Trophoblast cell (in vitro differentiated cells and primary cell): ENCODE results near the gene SYT5.

Source experiments
- DNase-seq, 2 donors: peaks; one replicate each; pipeline ENCODE4 v3.0.0-alpha.2; 2016
- H2AFZ ChIP-seq: 2 replicates; pipeline ENCODE4 v1.6.1; 2013; ENCODE audit warnings: low read length, moderate library complexity, mild to moderate bottlenecking; ENCODE audit not compliant: insufficient read depth, poor library complexity
- H2AK5ac ChIP-seq: 2 replicates; pipeline ENCODE4 v1.6.1; 2013; ENCODE audit warnings: mild to moderate bottlenecking, low read length
- H2BK120ac ChIP-seq: 2 replicates; pipeline ENCODE4 v1.6.1; 2013; ENCODE audit warnings: low read length, mild to moderate bottlenecking, moderate library complexity; ENCODE audit not compliant: insufficient read depth, poor library complexity
- H2BK12ac ChIP-seq: 2 replicates; pipeline ENCODE4 v1.6.1; 2013; ENCODE audit warnings: mild to moderate bottlenecking, low read length, moderate library complexity
- H2BK5ac ChIP-seq: 2 replicates; pipeline ENCODE4 v1.6.1; 2013; ENCODE audit warnings: low read length, low read depth, moderate library complexity, mild to moderate bottlenecking; ENCODE audit not compliant: poor library complexity
- H3K14ac ChIP-seq: 2 replicates; pipeline ENCODE4 v1.6.1; 2013; ENCODE audit warnings: mild to moderate bottlenecking, low read length
- H3K18ac ChIP-seq: 2 replicates; pipeline ENCODE4 v1.6.1; 2013; ENCODE audit warnings: mild to moderate bottlenecking, low read length
- H3K23ac ChIP-seq: 2 replicates; pipeline ENCODE4 v1.6.1; 2013; ENCODE audit warnings: low read length
- H3K27ac ChIP-seq: 2 replicates; pipeline ENCODE4 v1.5.1; 2013; ENCODE audit warnings: low read depth, mild to moderate bottlenecking, inconsistent platforms, low read length, moderate library complexity
- H3K27me3 ChIP-seq: 2 replicates; pipeline ENCODE4 v1.6.1; 2013; ENCODE audit warnings: inconsistent platforms, mild to moderate bottlenecking, low read length, moderate library complexity; ENCODE audit not compliant: insufficient read depth
- H3K36me3 ChIP-seq, 2 experiments: 1 replicate in 1 of 2; 2 replicates in 1 of 2; pipeline ENCODE4 v1.6.1; 2013; ENCODE audit warnings: low read length in 2 of 2, mild to moderate bottlenecking in 2 of 2, moderate library complexity in 1 of 2; ENCODE audit not compliant: insufficient read depth in 2 of 2, control insufficient read depth in 1 of 2
- H3K4ac ChIP-seq: 2 replicates; pipeline ENCODE4 v1.6.1; 2013; ENCODE audit warnings: low read depth, mild to moderate bottlenecking, low read length, moderate library complexity
- H3K4me1 ChIP-seq, 2 experiments: 1 replicate in 1 of 2; 2 replicates in 1 of 2; pipeline ENCODE4 v1.6.1; 2013; ENCODE audit warnings: low read length in 2 of 2, mild to moderate bottlenecking in 2 of 2, moderate library complexity in 1 of 2; ENCODE audit not compliant: insufficient read depth in 2 of 2, control insufficient read depth in 1 of 2
- H3K4me2 ChIP-seq: 2 replicates; pipeline ENCODE4 v1.6.1; 2013; ENCODE audit warnings: inconsistent platforms, mild to moderate bottlenecking, low read length, moderate library complexity
- H3K4me3 ChIP-seq: 2 replicates; pipeline ENCODE4 v1.5.1; 2013; ENCODE audit warnings: mild to moderate bottlenecking, low read depth, low read length, inconsistent platforms
- H3K79me1 ChIP-seq: one replicate; pipeline ENCODE4 v1.6.1; 2013; ENCODE audit warnings: low read length
- H3K79me2 ChIP-seq: 2 replicates; pipeline ENCODE4 v1.6.1; 2013; ENCODE audit warnings: low read length, mild to moderate bottlenecking; ENCODE audit not compliant: control insufficient read depth, insufficient read depth, poor library complexity
- H3K9ac ChIP-seq: 2 replicates; pipeline ENCODE4 v1.6.1; 2013; ENCODE audit warnings: mild to moderate bottlenecking, low read length
- H3K9me3 ChIP-seq: 2 replicates; pipeline ENCODE4 v1.6.1; 2013; ENCODE audit warnings: low read depth, mild to moderate bottlenecking, control low read depth, inconsistent platforms, low read length; ENCODE audit not compliant: insufficient read depth
- H4K12ac ChIP-seq: 2 replicates; pipeline ENCODE4 v1.6.1; 2013; ENCODE audit warnings: low read depth, mild to moderate bottlenecking, low read length, moderate library complexity
- H4K8ac ChIP-seq: 2 replicates; pipeline ENCODE4 v1.6.1; 2013; ENCODE audit warnings: low read depth, mild to moderate bottlenecking, low read length, moderate library complexity
- H4K91ac ChIP-seq: one replicate; pipeline ENCODE4 v1.6.1; 2013; ENCODE audit warnings: low read depth, mild to moderate bottlenecking, low read length, moderate library complexity
- WGBS: extraction: QIAGEN DNeasy Blood & Tissue Kit; methylation state at CpG from one replicate; pipeline ENCODE4 v1.1.7; 2013; ENCODE audit warnings: missing lambda C conversion rate; ENCODE audit not compliant: insufficient read length, insufficient coverage; ENCODE audit errors: extremely low coverage; 5-methylcytosine and 5-hydroxymethylcytosine counted together

SYT5 gene

GRCh38 chr19:55174425-55175116, 5.5 kb downstream of the SYT5 start:
- no peak overlapping the region for H2AFZ ChIP-seq
- H3K27ac ChIP-seq, result no peak overlapping the region
- no CpG with 5 or more reads among the region's 21 CpGs for WGBS
- H3K36me3 ChIP-seq, result no peaks in the 10 kb centered on the region
- H3K79me1 ChIP-seq, result no peaks in the 10 kb centered on the region
- no peak overlapping the region for H3K14ac ChIP-seq
- no peak overlapping the region for H3K4me2 ChIP-seq
- peaks cover 20% of the 10 kb centered on the region for H3K9me3 ChIP-seq
- H3K9ac ChIP-seq, result no peak overlapping the region
- H3K4me3 ChIP-seq, result no peak overlapping the region
- DNase-seq, result no peak
- H3K23ac ChIP-seq, result no peak overlapping the region
- H3K4ac ChIP-seq, result no peak overlapping the region
- no peak overlapping the region for H4K12ac ChIP-seq
- H4K8ac ChIP-seq, result no peak overlapping the region
- no peak overlapping the region for H2AK5ac ChIP-seq
- peaks cover 0 to 13% of the 10 kb centered on the region in 2 experiments for H3K4me1 ChIP-seq
- H3K27me3 ChIP-seq, result peaks cover 22% of the 10 kb centered on the region
- no peak overlapping the region for H4K91ac ChIP-seq
- H2BK5ac ChIP-seq, result no peak overlapping the region
- no peaks in the 10 kb centered on the region for H3K79me2 ChIP-seq
- H3K18ac ChIP-seq, result no peak overlapping the region
- H2BK12ac ChIP-seq, result no peak overlapping the region
- no peak overlapping the region for H2BK120ac ChIP-seq

- no peak overlapping the region for H2AK5ac ChIP-seq
- H3K18ac ChIP-seq, result no peak overlapping the region
- no peak overlapping the region for H3K27ac ChIP-seq
- no peaks in the 10 kb centered on the region for H3K36me3 ChIP-seq
- no peak overlapping the region for H2AFZ ChIP-seq
- no peak overlapping the region for H2BK12ac ChIP-seq
- H3K9me3 ChIP-seq, result peaks cover 20% of the 10 kb centered on the region
- no peak overlapping the region for H3K23ac ChIP-seq
- H2BK120ac ChIP-seq, result no peak overlapping the region
- H3K4me3 ChIP-seq, result peak overlapping the region; percentile 51
- H2BK5ac ChIP-seq, result no peak overlapping the region
- peaks cover 19% of the 10 kb centered on the region for H3K27me3 ChIP-seq
- no peak overlapping the region for H3K4ac ChIP-seq
- no peaks in the 10 kb centered on the region for H3K79me1 ChIP-seq
- WGBS, result no CpG with 5 or more reads among the region's 37 CpGs
- H4K12ac ChIP-seq, result no peak overlapping the region
- H3K14ac ChIP-seq, result no peak overlapping the region
- H4K8ac ChIP-seq, result no peak overlapping the region
- peak overlapping the region; percentile 70 for H3K4me2 ChIP-seq
- H3K4me1 ChIP-seq, result peaks cover 0 to 7% of the 10 kb centered on the region in 2 experiments
- H3K79me2 ChIP-seq, result no peaks in the 10 kb centered on the region
- DNase-seq, result peak in 1 of 2 donors; percentile 27
- no peak overlapping the region for H4K91ac ChIP-seq
- no peak overlapping the region for H3K9ac ChIP-seq
These were observed 6.2 kb downstream of the SYT5 start for GRCh38 chr19:55173714-55174409.

- DNase-seq, result no peak
- Histone ChIP-seq H3K4me3 (peak overlapping the region; percentile 51), H4K91ac (no peak overlapping the region), H3K36me3 (no peaks in the 10 kb centered on the region), H3K4me2 (peak overlapping the region; percentile 70), H3K4me1 (peaks cover 0 to 7% of the 10 kb centered on the region in 2 experiments), H3K14ac (no peak overlapping the region), H2BK5ac (no peak overlapping the region), H3K79me2 (no peaks in the 10 kb centered on the region), H3K4ac (no peak overlapping the region), H3K27ac (no peak overlapping the region), H2BK12ac (no peak overlapping the region), H3K9me3 (peaks cover 20% of the 10 kb centered on the region), H2BK120ac (no peak overlapping the region), H2AFZ (no peak overlapping the region), H4K12ac (no peak overlapping the region), H3K18ac (no peak overlapping the region), H3K23ac (no peak overlapping the region), H3K9ac (no peak overlapping the region), H3K79me1 (no peaks in the 10 kb centered on the region), H2AK5ac (no peak overlapping the region), H3K27me3 (peaks cover 19% of the 10 kb centered on the region), H4K8ac (no peak overlapping the region)
- WGBS, result no CpG with 5 or more reads among the region's 32 CpGs
These were observed 6.8 kb downstream of the SYT5 start for GRCh38 chr19:55173186-55173713.

DNA sequence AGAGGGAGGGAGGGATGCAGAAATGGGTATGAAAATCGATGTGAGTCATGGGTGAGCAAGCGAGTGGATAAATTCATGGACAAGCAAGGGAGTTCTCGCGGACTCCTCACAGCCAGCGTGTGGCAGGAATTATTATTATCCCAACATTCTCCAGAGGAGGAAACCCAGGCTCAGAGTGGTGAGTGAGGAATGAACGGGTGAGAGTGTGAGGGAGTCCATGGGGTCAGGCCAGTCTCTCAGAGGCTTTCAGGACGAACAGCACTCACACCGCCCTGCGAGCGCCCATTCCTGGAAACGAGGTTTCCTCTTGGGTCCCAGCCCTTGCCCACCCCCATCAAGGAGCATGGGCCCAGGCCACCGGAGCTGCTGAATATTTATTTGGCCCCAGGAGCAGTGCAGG, 7.3 kb downstream of the SYT5 start:
- H4K91ac ChIP-seq, result no peak overlapping the region
- no peak overlapping the region for H2BK120ac ChIP-seq
- no CpG with 5 or more reads among the region's 12 CpGs for WGBS
- H2AFZ ChIP-seq, result no peak overlapping the region
- no peak overlapping the region for H3K9ac ChIP-seq
- H3K9me3 ChIP-seq, result peaks cover 20% of the 10 kb centered on the region
- no peak overlapping the region for H3K4me3 ChIP-seq
- peaks cover 0 to 7% of the 10 kb centered on the region in 2 experiments for H3K4me1 ChIP-seq
- H3K27ac ChIP-seq, result no peak overlapping the region
- H4K8ac ChIP-seq, result no peak overlapping the region
- DNase-seq, result peak in 1 of 2 donors; percentile 19
- no peak overlapping the region for H3K14ac ChIP-seq
- H4K12ac ChIP-seq, result no peak overlapping the region
- no peak overlapping the region for H3K18ac ChIP-seq
- H3K4me2 ChIP-seq, result no peak overlapping the region
- H3K79me1 ChIP-seq, result no peaks in the 10 kb centered on the region
- no peak overlapping the region for H2AK5ac ChIP-seq
- peaks cover 19% of the 10 kb centered on the region for H3K27me3 ChIP-seq
- no peak overlapping the region for H2BK12ac ChIP-seq
- no peaks in the 10 kb centered on the region for H3K36me3 ChIP-seq
- no peak overlapping the region for H3K23ac ChIP-seq
- no peak overlapping the region for H2BK5ac ChIP-seq
- no peaks in the 10 kb centered on the region for H3K79me2 ChIP-seq
- no peak overlapping the region for H3K4ac ChIP-seq
